NOMO-1 treated with DMSO at 0.1 percent for 48 hours (cell line): ENCODE results near the gene ACSM4.
"Not testable (repeated sequence)": the region's sequence is repeated elsewhere in the genome, so short reads cannot be mapped to it uniquely, and the experiment has no call there.

Experiments used
- DNase-seq: peaks from one replicate; lab custom pipeline; 2025; ENCODE audit not compliant: unreplicated experiment; lab: John Stamatoyannopoulos, UW

Gene ACSM4

GRCh38 chr12:7337790-7338189 is 33.9 kb downstream of the ACSM4 start:
- not testable (repeated sequence) for DNase-seq

- no peak for DNase-seq
Observed at GRCh38 chr12:7339675-7340074, 35.8 kb downstream of the ACSM4 start.

GRCh38 chr12:7344833-7345606 is 41.1 kb downstream of the ACSM4 start:
- DNase-seq, result peak; percentile 57

GRCh38 chr12:7346551-7347225 is 42.8 kb downstream of the ACSM4 start:
- no peak for DNase-seq

- DNase-seq, result no peak
Observed at GRCh38 chr12:7349418-7349817, 45.5 kb downstream of the ACSM4 start.

GRCh38 chr12:7351177-7351576 is 47.3 kb downstream of the ACSM4 start:
- DNase-seq, result no peak

- no peak for DNase-seq
Observed at GRCh38 chr12:7352661-7353060, 48.8 kb downstream of the ACSM4 start.

- DNase-seq, result no peak
Observed at GRCh38 chr12:7354529-7354928, 50.7 kb downstream of the ACSM4 start.

- no peak for DNase-seq
Observed at GRCh38 chr12:7361265-7361664, 57.4 kb downstream of the ACSM4 start.

GRCh38 chr12:7362734-7363133 is 58.9 kb downstream of the ACSM4 start:
- no peak for DNase-seq

GRCh38 chr12:7369274-7369729 is 65.4 kb downstream of the ACSM4 start:
- peak; percentile 90 for DNase-seq

- no peak for DNase-seq
Observed at GRCh38 chr12:7373226-7373625, 69.4 kb downstream of the ACSM4 start.

- peak; percentile 57 for DNase-seq
Observed at GRCh38 chr12:7374423-7375144, 70.7 kb downstream of the ACSM4 start.

- DNase-seq, result no peak
Observed at GRCh38 chr12:7375145-7375543, 71.3 kb downstream of the ACSM4 start.

GRCh38 chr12:7376196-7376595 is 72.3 kb downstream of the ACSM4 start:
- DNase-seq, result no peak
